ENCODE data around the gene CEP295NL. TPM values are rescaled to one million over a fixed set of nuclear protein-coding genes. Genes with fewer than 3 reads are reported as not detected.
A peak's percentile ranks its signal among the peaks of the same experiment; 100 is the strongest.
"Not testable (repeated sequence)": the region's sequence is repeated elsewhere in the genome, so short reads cannot be mapped to it uniquely, and the experiment has no call there.

Gene CEP295NL
- total RNA-seq, 1 donor from 2014 or later: not detected

- Mint-ChIP-seq H3K4me1 (ENCODE audit: low read depth) (peaks cover 5% of the 10 kb centered on the region), H3K9me3 (no peaks in the 10 kb centered on the region), H3K27ac (peak overlapping the region; percentile 65), H3K27me3 (ENCODE audit: insufficient read depth) (peaks cover 32% of the 10 kb centered on the region), H3K4me3 (peak overlapping the region; percentile 62), H3K36me3 (ENCODE audit: low read depth) (no peaks in the 10 kb centered on the region)
- intact Hi-C loops (cut with micrococcal nuclease): loop anchor here (5.0 kb wide), 1 partner anchor 37 kb away; no protein-coding TSS in a partner anchor
- peak; percentile 51 for DNase-seq (ENCODE audit: low spot score)
Observed at GRCh38 chr17:78923660-78924453, 20.9 kb upstream of the CEP295NL start.

GRCh38 chr17:78922816-78923498 lies 20.0 kb upstream of the CEP295NL start:
- peak overlapping the region; percentile 61 for H3K4me3 Mint-ChIP-seq
- H3K9me3 Mint-ChIP-seq: no peaks in the 10 kb centered on the region
- H3K4me1 Mint-ChIP-seq (ENCODE audit: low read depth): peaks cover 5% of the 10 kb centered on the region
- no peak overlapping the region for H3K27ac Mint-ChIP-seq
- H3K27me3 Mint-ChIP-seq (ENCODE audit: insufficient read depth): peaks cover 23% of the 10 kb centered on the region
- intact Hi-C loops (cut with micrococcal nuclease): loop anchor here (5.0 kb wide), 1 partner anchor 36 kb away; no protein-coding TSS in a partner anchor
- no peaks in the 10 kb centered on the region for H3K36me3 Mint-ChIP-seq (ENCODE audit: low read depth)
- no peak for DNase-seq (ENCODE audit: low spot score)

DNA sequence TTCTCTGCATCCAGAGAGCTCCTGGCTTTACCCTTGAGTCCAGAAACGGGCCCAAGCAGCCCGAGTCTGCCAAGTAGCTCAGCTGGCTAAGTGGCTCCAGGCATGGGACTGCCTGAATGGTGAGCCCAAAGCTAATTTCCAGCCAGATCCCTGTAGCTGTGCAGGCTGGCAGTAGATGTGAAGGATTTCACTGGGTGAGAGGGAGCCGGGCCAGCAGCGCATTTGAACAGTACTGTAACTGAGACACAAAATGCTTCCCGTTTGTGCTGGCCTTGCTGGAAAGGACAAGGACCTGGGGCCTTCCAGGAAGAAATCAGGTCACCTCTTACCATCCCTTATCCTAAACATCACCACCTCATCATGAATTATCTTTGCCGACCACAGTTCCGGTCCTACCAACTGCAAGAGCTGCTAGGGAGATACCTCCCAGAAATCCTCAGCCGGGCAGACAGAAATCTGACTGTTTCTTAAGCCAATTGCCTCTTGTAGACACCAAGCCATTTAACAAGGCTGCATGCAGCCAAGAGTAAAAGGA lies 18.5 kb upstream of the CEP295NL start:
- no peak overlapping the region for H3K27ac Mint-ChIP-seq
- no peak for DNase-seq (ENCODE audit: low spot score)
- H3K4me1 Mint-ChIP-seq (ENCODE audit: low read depth): peaks cover 5% of the 10 kb centered on the region
- no peaks in the 10 kb centered on the region for H3K9me3 Mint-ChIP-seq
- H3K4me3 Mint-ChIP-seq: no peak overlapping the region
- peaks cover 17% of the 10 kb centered on the region for H3K27me3 Mint-ChIP-seq (ENCODE audit: insufficient read depth)
- intact Hi-C loops (cut with micrococcal nuclease): loop anchor here (5.0 kb wide), 1 partner anchor 34 kb away; no protein-coding TSS in a partner anchor
- no peaks in the 10 kb centered on the region for H3K36me3 Mint-ChIP-seq (ENCODE audit: low read depth)

DNA sequence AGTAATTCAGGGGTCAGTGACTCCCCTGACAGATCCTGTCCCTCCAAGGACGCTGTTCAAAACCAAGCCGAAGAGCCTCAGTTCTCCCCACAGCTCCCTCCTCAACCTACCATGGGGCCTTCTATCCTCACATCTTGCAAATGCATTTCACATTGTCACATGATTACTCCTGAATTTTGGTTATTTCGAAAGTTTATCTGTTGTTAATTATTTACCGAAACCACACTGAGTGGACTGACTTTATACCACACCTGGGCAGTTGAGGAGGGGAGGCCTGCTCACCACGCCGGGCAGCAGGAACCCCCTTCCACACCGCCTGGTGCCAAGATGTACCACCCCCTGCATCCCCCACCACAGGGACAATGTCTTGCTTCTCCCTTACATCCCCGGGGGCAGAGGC lies 17.5 kb upstream of the CEP295NL start:
- no peak for DNase-seq (ENCODE audit: low spot score)
- intact Hi-C loops (cut with micrococcal nuclease): loop anchor here (5.0 kb wide), 1 partner anchor 33 kb away; no protein-coding TSS in a partner anchor
- Mint-ChIP-seq H3K27me3 (ENCODE audit: insufficient read depth) (peaks cover 14% of the 10 kb centered on the region), H3K4me3 (no peak overlapping the region), H3K4me1 (ENCODE audit: low read depth) (peaks cover 5% of the 10 kb centered on the region), H3K9me3 (no peaks in the 10 kb centered on the region), H3K27ac (no peak overlapping the region), H3K36me3 (ENCODE audit: low read depth) (no peaks in the 10 kb centered on the region)

DNA sequence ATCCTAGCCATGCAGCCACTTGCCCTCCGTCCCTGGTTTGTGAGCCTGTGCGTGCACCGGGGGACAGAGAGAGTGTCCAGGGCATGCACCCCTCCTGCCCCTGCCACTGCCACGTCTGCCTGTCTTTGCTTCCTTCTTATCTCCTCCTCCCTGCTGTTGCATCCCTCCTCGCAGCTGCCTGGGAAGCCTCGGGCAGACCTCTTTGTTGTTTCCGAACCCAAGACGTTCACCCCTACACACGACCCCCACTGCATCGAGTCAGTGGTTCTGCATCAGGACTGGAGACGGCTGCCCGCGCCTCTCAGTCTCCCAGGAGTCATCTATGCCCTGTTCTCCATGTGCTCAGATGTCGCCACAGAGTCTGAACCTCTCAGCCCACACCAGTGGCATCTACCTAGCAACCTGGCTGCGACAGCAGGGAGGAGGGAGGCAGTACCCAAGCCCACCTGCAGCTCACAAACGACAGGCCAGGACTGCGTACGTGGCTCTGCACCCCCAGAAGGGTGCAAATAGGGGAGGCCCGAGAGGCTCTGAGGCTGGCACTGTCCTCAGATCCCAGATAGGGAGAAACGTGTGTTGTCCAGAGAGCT lies 17.0 kb upstream of the CEP295NL start:
- intact Hi-C loops (cut with micrococcal nuclease): loop anchor here (5.0 kb wide), 1 partner anchor 33 kb away; no protein-coding TSS in a partner anchor
- Mint-ChIP-seq H3K9me3 (no peaks in the 10 kb centered on the region), H3K4me1 (ENCODE audit: low read depth) (peaks cover 5% of the 10 kb centered on the region), H3K4me3 (no peak overlapping the region), H3K36me3 (ENCODE audit: low read depth) (no peaks in the 10 kb centered on the region), H3K27me3 (ENCODE audit: insufficient read depth) (peaks cover 14% of the 10 kb centered on the region), H3K27ac (no peak overlapping the region)
- DNase-seq (ENCODE audit: low spot score): no peak

DNA sequence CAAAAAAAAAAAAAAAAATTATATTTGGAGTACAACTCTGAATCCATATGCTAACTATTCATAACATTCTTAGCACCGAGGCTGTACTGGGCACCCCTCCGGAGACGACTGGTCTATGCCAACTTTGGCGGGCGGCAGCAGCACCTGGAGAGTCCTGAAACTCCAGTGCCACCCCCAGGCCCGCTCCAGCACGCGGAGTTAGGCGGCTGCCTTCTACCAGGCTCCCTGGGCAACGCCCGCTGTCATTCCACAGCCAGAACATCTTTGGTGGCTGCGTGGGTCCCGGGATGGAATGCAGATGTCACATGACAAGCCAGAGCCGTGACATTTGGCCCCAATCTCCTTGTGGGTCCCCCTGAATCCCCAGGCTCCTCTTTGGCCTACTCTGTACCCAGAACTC lies 16.0 kb upstream of the CEP295NL start:
- Mint-ChIP-seq H3K27ac (no peak overlapping the region), H3K36me3 (ENCODE audit: low read depth) (no peaks in the 10 kb centered on the region), H3K9me3 (no peaks in the 10 kb centered on the region), H3K27me3 (ENCODE audit: insufficient read depth) (peaks cover 13% of the 10 kb centered on the region), H3K4me3 (no peak overlapping the region), H3K4me1 (ENCODE audit: low read depth) (peaks cover 5% of the 10 kb centered on the region)
- intact Hi-C loops (cut with micrococcal nuclease): no loop called here
- no peak for DNase-seq (ENCODE audit: low spot score)

- no peaks in the 10 kb centered on the region for H3K9me3 Mint-ChIP-seq
- H3K27ac Mint-ChIP-seq: no peak overlapping the region
- no peaks in the 10 kb centered on the region for H3K4me1 Mint-ChIP-seq (ENCODE audit: low read depth)
- peaks cover 9% of the 10 kb centered on the region for H3K27me3 Mint-ChIP-seq (ENCODE audit: insufficient read depth)
- no peaks in the 10 kb centered on the region for H3K36me3 Mint-ChIP-seq (ENCODE audit: low read depth)
- intact Hi-C loops (cut with micrococcal nuclease): no loop called here
- no peak overlapping the region for H3K4me3 Mint-ChIP-seq
- DNase-seq (ENCODE audit: low spot score): no peak
Observed at GRCh38 chr17:78917451-78918275, 14.7 kb upstream of the CEP295NL start.

- H3K4me1 Mint-ChIP-seq (ENCODE audit: low read depth): no peaks in the 10 kb centered on the region
- H3K27me3 Mint-ChIP-seq (ENCODE audit: insufficient read depth): peaks cover 5% of the 10 kb centered on the region
- no peak for DNase-seq (ENCODE audit: low spot score)
- H3K9me3 Mint-ChIP-seq: no peaks in the 10 kb centered on the region
- no peak overlapping the region for H3K4me3 Mint-ChIP-seq
- intact Hi-C loops (cut with micrococcal nuclease): no loop called here
- H3K27ac Mint-ChIP-seq: peak overlapping the region; percentile 36
- no peaks in the 10 kb centered on the region for H3K36me3 Mint-ChIP-seq (ENCODE audit: low read depth)
Observed at GRCh38 chr17:78915872-78916632, 13.1 kb upstream of the CEP295NL start.

GRCh38 chr17:78913115-78913514 lies 10.1 kb upstream of the CEP295NL start:
- no peaks in the 10 kb centered on the region for H3K4me1 Mint-ChIP-seq (ENCODE audit: low read depth)
- H3K9me3 Mint-ChIP-seq: no peaks in the 10 kb centered on the region
- H3K4me3 Mint-ChIP-seq: no peak overlapping the region
- no peaks in the 10 kb centered on the region for H3K36me3 Mint-ChIP-seq (ENCODE audit: low read depth)
- DNase-seq (ENCODE audit: low spot score): no peak
- intact Hi-C loops (cut with micrococcal nuclease): no loop called here
- no peak overlapping the region for H3K27ac Mint-ChIP-seq
- peaks cover 5% of the 10 kb centered on the region for H3K27me3 Mint-ChIP-seq (ENCODE audit: insufficient read depth)

DNA sequence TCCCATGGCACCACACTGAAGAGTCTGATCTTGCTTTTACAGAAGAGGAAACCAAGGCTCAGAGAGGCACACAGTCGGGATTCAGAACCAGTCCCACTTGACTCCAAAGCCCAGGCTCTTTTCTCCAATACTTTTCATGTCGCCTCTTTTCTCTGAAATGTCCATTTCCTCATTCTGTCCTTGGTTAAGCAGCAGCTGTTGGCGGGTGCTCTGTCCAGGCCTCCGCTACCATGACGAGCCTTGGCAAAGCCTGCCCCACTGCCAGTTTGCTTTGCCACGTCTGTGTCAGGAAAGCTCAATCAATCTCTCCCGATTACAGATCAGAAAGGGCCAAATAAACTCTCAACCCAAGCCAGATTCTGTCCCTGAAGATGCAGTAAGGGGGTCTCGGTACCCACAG lies 9.1 kb upstream of the CEP295NL start:
- peaks cover 6% of the 10 kb centered on the region for H3K27me3 Mint-ChIP-seq (ENCODE audit: insufficient read depth)
- no peaks in the 10 kb centered on the region for H3K9me3 Mint-ChIP-seq
- intact Hi-C loops (cut with micrococcal nuclease): no loop called here
- no peak overlapping the region for H3K27ac Mint-ChIP-seq
- H3K4me3 Mint-ChIP-seq: no peak overlapping the region
- no peaks in the 10 kb centered on the region for H3K4me1 Mint-ChIP-seq (ENCODE audit: low read depth)
- DNase-seq (ENCODE audit: low spot score): no peak
- no peaks in the 10 kb centered on the region for H3K36me3 Mint-ChIP-seq (ENCODE audit: low read depth)

DNA sequence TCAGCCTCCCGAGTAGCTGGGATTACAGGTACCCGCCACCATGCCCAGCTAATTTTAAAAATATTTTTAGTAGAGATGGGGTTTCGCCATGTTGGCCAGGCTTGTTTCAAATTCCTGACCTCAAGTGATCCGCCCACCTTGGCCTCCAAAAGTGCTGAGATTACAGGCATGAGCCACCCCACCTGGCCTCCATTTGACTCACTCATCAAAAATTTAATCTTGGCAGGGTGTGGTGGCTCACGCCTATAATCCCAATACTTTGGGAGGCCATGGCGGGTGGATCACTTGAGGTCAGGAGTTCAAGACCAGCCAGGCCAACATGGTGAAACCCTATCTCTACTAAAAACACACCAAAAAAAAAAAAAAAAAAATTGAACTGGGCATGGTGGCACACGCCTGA lies 8.5 kb upstream of the CEP295NL start:
- intact Hi-C loops (cut with micrococcal nuclease); H3K4me1 Mint-ChIP-seq (ENCODE audit: low read depth); H3K27ac Mint-ChIP-seq; H3K36me3 Mint-ChIP-seq (ENCODE audit: low read depth); H3K4me3 Mint-ChIP-seq; H3K9me3 Mint-ChIP-seq; DNase-seq (ENCODE audit: low spot score); H3K27me3 Mint-ChIP-seq (ENCODE audit: insufficient read depth): not testable (repeated sequence)

All from activated T-helper 1 cell treated with anti-CD3 and anti-CD28 coated beads, Interleukin-12 subunit alpha, Interleukin-12 subunit beta, Interleukin-2, Interleukin-4 antibody, amounts not matched to agents 30 ng/mL and 10 ng/mL and 1 ng/mL, durations not matched to agents 14 hours and 24 hours and 36 hours (primary cell).